PFSK-1 (cell line): ENCODE data around the gene STIP1.
A peak's percentile ranks its signal among the peaks of the same experiment; 100 is the strongest.

ENCODE experiments used
- FOXP2 ChIP-seq: optimal IDR thresholded peaks from 2 replicates; pipeline ENCODE3; 2011; ENCODE audit warnings: borderline replicate concordance, control low read depth, inconsistent platforms; ENCODE audit not compliant: insufficient read depth; ENCODE audit errors: extremely low read length, extremely low read depth
- POLR2AphosphoS5 ChIP-seq: IDR thresholded peaks from 2 replicates; pipeline ENCODE4 v1.6.1; 2012; ENCODE audit warnings: low read depth, mild to moderate bottlenecking, control low read depth, low read length, moderate library complexity
- SIN3A ChIP-seq: IDR thresholded peaks from 2 replicates; pipeline ENCODE4 v1.6.1; 2012; ENCODE audit warnings: mild to moderate bottlenecking, low read length, moderate library complexity, borderline replicate concordance; ENCODE audit not compliant: insufficient read depth
- TAF1 ChIP-seq: IDR thresholded peaks from 2 replicates; pipeline ENCODE4 v1.6.1; 2012; ENCODE audit warnings: low read length, control low read depth, borderline replicate concordance; ENCODE audit not compliant: insufficient read depth
- TF ChIP-seq, protein P1 (sequence below), 2 experiments: IDR thresholded peaks; 2 replicates each; pipeline versions ENCODE4 v1.6.1 to v1.8.0; 2011 to 2012; ENCODE audit warnings: low read depth in 2 of 2, low read length in 2 of 2, control low read depth in 1 of 2, inconsistent platforms in 1 of 2, mild to moderate bottlenecking in 1 of 2, moderate library complexity in 1 of 2; ENCODE audit not compliant: insufficient read depth in 1 of 2

Gene STIP1

DNA sequence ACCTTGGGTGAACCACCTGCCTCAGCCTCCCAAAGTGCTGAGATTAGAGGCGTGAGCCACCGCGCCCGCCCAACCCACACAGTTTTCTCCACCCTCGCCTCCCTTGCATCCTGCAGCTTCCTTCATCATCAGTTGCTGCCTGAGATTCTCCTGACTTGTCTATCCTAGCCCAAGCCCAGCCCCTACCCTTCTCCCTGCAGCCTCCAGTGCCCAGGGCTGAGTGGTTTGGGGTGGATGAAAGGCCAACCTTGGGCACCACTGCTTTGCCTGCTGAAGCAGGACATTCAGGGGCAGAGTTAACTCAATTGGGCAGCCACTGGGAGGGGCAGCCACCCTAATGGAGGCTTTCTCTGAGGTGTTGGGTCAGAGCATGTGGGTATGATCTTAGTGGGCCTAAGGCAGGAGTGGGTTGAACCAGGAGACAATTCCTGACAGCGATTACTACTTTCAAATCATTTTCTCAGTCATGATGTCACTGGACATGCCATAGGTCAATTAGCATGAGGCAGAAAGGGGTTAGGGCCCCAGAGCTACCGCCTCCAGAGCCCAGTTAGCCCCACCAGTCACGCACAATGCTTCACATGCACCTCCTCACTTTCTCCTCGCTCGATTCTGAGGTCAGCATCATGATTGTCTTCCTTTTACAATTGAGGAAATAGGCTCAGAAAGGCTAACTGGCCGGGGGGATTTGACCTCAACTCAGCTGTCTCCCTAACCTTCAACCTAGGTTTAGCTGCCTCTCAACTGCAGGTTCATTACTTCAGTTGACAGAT lies 53.9 kb downstream of the STIP1 start:
- TF ChIP-seq TAF1 (no peak), FOXP2 (no peak), SIN3A (no peak), POLR2AphosphoS5 (no peak)
- TF ChIP-seq, protein P1, sequence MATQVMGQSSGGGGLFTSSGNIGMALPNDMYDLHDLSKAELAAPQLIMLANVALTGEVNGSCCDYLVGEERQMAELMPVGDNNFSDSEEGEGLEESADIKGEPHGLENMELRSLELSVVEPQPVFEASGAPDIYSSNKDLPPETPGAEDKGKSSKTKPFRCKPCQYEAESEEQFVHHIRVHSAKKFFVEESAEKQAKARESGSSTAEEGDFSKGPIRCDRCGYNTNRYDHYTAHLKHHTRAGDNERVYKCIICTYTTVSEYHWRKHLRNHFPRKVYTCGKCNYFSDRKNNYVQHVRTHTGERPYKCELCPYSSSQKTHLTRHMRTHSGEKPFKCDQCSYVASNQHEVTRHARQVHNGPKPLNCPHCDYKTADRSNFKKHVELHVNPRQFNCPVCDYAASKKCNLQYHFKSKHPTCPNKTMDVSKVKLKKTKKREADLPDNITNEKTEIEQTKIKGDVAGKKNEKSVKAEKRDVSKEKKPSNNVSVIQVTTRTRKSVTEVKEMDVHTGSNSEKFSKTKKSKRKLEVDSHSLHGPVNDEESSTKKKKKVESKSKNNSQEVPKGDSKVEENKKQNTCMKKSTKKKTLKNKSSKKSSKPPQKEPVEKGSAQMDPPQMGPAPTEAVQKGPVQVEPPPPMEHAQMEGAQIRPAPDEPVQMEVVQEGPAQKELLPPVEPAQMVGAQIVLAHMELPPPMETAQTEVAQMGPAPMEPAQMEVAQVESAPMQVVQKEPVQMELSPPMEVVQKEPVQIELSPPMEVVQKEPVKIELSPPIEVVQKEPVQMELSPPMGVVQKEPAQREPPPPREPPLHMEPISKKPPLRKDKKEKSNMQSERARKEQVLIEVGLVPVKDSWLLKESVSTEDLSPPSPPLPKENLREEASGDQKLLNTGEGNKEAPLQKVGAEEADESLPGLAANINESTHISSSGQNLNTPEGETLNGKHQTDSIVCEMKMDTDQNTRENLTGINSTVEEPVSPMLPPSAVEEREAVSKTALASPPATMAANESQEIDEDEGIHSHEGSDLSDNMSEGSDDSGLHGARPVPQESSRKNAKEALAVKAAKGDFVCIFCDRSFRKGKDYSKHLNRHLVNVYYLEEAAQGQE (IDR thresholded peaks at IDR 0.05; ENCODE audit: insufficient read depth in 1 of 2, low read depth in 2 of 2, low read length in 2 of 2): no peak

DNA sequence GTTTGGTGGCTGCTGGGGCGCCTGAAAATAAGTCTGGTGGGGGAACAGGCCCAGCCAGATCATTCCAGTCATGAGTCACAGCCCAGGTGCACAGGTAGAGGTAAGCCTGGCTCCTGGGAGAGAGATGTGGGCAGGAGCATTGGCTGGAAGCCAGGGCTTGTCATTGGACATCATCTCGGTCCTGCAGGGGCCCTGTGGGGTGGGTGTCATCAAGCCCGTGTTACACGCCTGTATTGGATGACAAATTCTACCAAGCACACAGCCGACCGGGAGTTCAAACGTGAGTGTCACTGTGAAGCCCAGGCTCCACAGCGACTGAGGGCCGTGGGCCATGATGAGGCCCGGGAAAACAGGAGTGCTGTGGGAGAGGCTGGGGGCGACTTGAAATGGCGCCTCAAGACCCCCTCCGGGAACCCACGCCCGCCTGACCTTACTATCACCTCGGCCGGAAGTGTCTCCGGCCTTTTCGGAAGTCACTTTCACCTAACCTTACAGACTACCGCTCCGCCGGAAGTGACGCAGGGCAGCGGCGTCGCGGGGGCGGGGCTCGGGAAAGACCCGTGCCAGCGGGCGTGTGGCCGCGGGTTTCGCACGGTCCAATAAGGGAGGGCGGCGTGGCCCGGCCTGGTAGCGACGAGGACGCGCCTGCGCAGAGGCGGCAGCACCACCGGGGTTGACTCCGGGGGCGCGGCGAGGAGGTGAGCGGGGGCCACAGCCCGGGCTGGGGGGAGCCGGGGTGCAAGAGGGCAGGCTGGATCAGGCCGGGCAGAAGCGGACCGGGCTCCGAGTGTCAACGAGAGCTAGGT lies 54.7 kb downstream of the STIP1 start, which contains the start of gene FKBP2:
Gene FKBP2, plus strand, starts transcription at position 661 of the 806 bp plus-strand sequence. CDS start 1,293 bp downstream, outside the sequence.
- TF ChIP-seq TAF1: peak; percentile 83; the same call in 1 of the 2 replicates
- peak; percentile 72 for TF ChIP-seq POLR2AphosphoS5
- no peak for TF ChIP-seq FOXP2
- TF ChIP-seq, protein P1 (IDR thresholded peaks at IDR 0.05; ENCODE audit: insufficient read depth in 1 of 2, low read depth in 2 of 2, low read length in 2 of 2): peak in 1 of 2 experiments; percentile 4; a peak in 1 of 4 replicates
- peak; percentile 48; the same call in 1 of the 2 replicates for TF ChIP-seq SIN3A

DNA sequence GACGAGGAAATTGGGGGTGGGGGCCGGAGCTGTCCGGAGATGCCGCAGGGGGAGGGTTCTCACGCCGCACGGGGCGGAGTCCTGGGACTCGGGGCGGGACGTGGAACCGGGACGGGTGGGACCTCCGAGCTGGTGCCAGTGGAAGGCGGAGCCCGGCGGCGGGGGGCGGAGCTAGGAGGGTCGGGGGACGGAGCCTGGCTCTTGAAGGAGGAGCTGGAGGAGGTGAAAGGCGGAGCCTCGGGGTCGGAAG lies 55.2 kb downstream of the STIP1 start:
- TF ChIP-seq TAF1 (no peak), FOXP2 (no peak), SIN3A (no peak), POLR2AphosphoS5 (no peak)
- TF ChIP-seq, protein P1 (IDR thresholded peaks at IDR 0.05; ENCODE audit: insufficient read depth in 1 of 2, low read depth in 2 of 2, low read length in 2 of 2): no peak

DNA sequence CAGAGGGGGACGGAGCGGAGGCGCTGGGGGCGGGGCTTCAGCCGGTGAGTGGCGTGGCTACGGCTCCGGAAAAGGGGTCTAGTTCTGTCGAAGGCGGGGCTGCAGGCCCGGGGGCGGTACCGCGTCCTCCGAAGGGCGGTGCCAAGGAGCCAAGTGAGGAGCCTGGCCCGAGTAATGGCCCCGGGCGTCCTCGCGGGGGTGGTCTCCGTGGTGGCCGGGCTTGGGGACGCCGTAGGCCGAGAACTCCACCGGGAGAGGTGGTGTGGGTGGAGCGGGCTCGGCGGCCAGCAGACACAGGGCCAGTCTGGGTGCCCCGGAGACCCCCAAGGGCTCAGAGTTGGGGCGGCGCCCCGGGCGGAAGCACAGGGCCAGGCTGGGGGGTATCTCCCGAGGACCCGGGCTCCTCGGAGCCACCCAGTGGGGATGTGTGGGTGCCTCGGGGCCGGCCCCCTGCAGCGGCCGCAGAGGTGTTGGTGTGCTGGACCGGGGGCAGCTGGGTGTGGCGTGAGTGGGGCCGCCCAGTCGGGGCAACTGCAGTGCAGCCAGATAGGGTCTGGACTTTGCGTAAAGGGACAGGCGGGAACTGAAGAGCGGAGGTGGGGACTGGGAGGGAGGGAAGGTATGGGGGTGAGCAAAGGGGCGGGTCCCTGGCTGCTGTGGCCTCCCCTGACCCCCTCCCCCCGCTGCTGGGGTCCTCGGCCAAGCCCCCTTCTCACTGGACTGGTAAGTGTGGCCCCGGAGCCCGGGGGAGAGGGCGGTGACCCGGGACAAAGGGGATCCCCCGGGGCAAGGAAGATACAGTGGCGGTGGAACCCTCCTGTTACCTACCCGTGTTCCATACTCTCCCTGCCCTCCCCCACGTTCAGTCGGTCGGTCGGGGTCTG lies 55.8 kb downstream of the STIP1 start:
- peak; percentile 65 for TF ChIP-seq TAF1
- TF ChIP-seq POLR2AphosphoS5: peak; percentile 61; the same call in 1 of the 2 replicates
- TF ChIP-seq SIN3A: peak; percentile 43; the same call in 1 of the 2 replicates
- no peak for TF ChIP-seq FOXP2
- TF ChIP-seq, protein P1 (IDR thresholded peaks at IDR 0.05; ENCODE audit: insufficient read depth in 1 of 2, low read depth in 2 of 2, low read length in 2 of 2): no peak
